Progenitor cell of endocrine pancreas (in vitro differentiated cells): ENCODE measurements around the gene UBE2I. TPM values are rescaled to one million over a fixed set of nuclear protein-coding genes. Genes with fewer than 3 reads are reported as not detected.

Experiments used
- DNase-seq: peaks from one replicate; pipeline ENCODE4 v3.0.0; 2021; ENCODE audit warnings: low spot score; ENCODE audit not compliant: unreplicated experiment
- H3K27ac Mint-ChIP-seq: 2 replicates; pipeline ENCODE4 v1.8.0; 2021; ENCODE audit warnings: mild to moderate bottlenecking, moderate library complexity, mixed read lengths
- H3K27me3 Mint-ChIP-seq: 2 replicates; pipeline ENCODE4 v1.8.0; 2021; ENCODE audit warnings: mixed read lengths
- H3K36me3 Mint-ChIP-seq: 2 replicates; pipeline ENCODE4 v1.8.0; 2022; ENCODE audit warnings: mixed read lengths; ENCODE audit not compliant: insufficient read depth
- H3K4me1 Mint-ChIP-seq: 2 replicates; pipeline ENCODE4 v1.8.0; 2021; ENCODE audit warnings: low read depth, mixed read lengths
- H3K4me3 Mint-ChIP-seq: 2 replicates; pipeline ENCODE4 v1.8.0; 2021; ENCODE audit warnings: low read depth, mild to moderate bottlenecking, moderate library complexity, mixed read lengths
- H3K9me3 Mint-ChIP-seq: 2 replicates; pipeline ENCODE4 v1.8.0; 2021; ENCODE audit warnings: low read depth, mixed read lengths
- total RNA-seq: library from RNA; stranded (reverse); gene quantifications from 2 replicates; pipeline ENCODE4 v1.2.1, GENCODE V29; 2021
- TF ChIP-seq, protein P1 (sequence below): fragments of 200-600 bp; sonication (generic); IDR thresholded peaks from one replicate; pipeline ENCODE4 v1.5.0; 2021; ENCODE audit warnings: antibody characterized with exemption, mild to moderate bottlenecking; ENCODE audit not compliant: unreplicated experiment

The UBE2I gene
- total RNA-seq, 1 donor from 2014 or later: 211 TPM

DNA sequence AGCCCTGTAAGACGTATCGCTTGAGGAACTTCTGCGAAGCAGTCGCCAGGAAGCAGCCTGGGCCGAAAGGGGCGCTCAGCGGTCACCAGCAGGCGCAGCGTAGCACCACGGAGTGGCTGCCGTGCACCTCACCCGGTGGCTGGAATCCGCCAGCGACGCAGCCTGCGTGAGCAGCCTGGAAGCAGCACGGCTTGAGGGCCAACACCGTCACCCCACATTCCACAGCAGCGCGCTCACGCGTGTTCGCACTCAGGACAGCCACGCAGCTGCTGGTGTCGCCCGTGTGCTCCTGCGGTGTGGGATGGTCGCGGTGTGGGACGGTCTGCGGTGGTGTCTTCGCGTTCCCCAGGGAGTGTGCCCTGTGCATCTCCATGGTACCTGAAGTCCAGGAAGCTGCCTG lies 9.6 kb downstream of the UBE2I start:
- Mint-ChIP-seq H3K27me3 (no peaks in the 10 kb centered on the region), H3K9me3 (no peaks in the 10 kb centered on the region), H3K36me3 (peaks cover 17% of the 10 kb centered on the region), H3K27ac (peak overlapping the region; percentile 62), H3K4me1 (no peaks in the 10 kb centered on the region), H3K4me3 (no peak overlapping the region)
- TF ChIP-seq, protein P1, sequence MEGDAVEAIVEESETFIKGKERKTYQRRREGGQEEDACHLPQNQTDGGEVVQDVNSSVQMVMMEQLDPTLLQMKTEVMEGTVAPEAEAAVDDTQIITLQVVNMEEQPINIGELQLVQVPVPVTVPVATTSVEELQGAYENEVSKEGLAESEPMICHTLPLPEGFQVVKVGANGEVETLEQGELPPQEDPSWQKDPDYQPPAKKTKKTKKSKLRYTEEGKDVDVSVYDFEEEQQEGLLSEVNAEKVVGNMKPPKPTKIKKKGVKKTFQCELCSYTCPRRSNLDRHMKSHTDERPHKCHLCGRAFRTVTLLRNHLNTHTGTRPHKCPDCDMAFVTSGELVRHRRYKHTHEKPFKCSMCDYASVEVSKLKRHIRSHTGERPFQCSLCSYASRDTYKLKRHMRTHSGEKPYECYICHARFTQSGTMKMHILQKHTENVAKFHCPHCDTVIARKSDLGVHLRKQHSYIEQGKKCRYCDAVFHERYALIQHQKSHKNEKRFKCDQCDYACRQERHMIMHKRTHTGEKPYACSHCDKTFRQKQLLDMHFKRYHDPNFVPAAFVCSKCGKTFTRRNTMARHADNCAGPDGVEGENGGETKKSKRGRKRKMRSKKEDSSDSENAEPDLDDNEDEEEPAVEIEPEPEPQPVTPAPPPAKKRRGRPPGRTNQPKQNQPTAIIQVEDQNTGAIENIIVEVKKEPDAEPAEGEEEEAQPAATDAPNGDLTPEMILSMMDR: no peak
- DNase-seq: no peak

DNA sequence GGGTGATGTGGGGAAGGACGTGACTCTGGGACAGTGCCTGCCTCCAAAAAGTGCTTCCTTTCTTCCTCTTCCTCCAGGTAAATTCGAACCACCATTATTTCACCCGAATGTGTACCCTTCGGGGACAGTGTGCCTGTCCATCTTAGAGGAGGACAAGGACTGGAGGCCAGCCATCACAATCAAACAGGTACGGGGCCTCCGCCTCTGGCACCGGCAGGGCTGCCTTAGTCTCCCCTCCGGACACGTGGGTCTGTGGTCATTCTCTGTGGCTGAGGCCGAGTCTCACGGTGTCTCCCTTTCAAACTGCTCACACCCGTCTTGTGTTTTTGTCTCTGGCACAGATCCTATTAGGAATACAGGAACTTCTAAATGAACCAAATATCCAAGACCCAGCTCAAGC lies 10.7 kb downstream of the UBE2I start:
- Mint-ChIP-seq H3K4me3 (no peak overlapping the region), H3K27ac (no peak overlapping the region), H3K4me1 (no peaks in the 10 kb centered on the region), H3K27me3 (no peaks in the 10 kb centered on the region), H3K36me3 (peaks cover 18% of the 10 kb centered on the region), H3K9me3 (no peaks in the 10 kb centered on the region)
- DNase-seq: no peak
- TF ChIP-seq, protein P1: no peak

DNA sequence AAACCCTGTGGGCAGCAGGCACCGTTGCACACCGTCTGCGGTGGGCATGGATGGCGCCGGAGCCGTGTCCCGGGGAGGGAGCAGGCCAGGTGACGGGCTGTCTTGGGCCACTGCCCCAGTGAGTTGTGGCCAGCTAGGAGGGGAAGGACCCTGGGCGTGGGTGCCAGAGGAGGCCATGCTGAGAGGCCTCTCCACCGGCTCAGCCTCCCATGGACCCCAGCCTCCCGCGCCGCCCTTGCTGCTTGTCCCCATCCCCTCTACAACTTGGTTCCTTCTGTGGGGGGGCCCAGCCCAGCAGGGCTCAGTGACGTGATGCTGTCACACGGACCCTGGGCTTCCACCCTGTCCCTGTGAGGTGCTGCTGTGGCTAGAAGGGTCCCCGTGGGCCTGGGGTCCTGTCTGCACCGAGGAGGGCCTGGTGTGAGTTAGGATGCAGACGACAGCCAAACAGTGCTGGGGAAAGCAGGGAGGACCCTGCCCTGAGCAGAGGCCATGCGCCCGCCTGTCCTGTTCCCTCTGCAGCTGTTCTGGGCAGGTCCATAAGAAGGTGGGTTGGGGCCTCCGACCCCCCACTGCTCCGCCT lies 11.3 kb downstream of the UBE2I start:
- Mint-ChIP-seq H3K36me3 (peaks cover 20% of the 10 kb centered on the region), H3K27ac (no peak overlapping the region), H3K27me3 (no peaks in the 10 kb centered on the region), H3K4me1 (no peaks in the 10 kb centered on the region), H3K9me3 (no peaks in the 10 kb centered on the region), H3K4me3 (no peak overlapping the region)
- TF ChIP-seq, protein P1: no peak
- no peak for DNase-seq

DNA sequence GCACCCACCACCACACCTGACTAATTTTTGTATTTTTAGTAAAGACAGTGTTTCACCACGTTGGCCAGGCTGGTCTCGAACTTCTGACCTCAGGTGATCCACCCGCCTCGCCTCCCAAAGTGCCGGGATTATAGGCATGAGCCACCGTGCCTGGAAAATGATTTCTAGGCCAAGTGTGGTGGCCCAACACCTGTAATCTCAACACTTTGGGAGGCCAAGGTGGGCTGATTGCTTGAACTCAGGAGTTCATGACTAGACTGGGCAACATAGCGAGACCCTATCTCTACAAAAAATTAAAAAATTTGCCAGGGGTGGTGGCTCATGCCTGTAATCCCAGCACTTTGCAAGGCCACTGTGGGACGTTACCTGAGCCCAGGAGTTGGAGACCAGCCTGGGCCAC lies 13.0 kb downstream of the UBE2I start:
- H3K4me3 Mint-ChIP-seq: no peak overlapping the region
- no peaks in the 10 kb centered on the region for H3K9me3 Mint-ChIP-seq
- H3K4me1 Mint-ChIP-seq: no peaks in the 10 kb centered on the region
- H3K27ac Mint-ChIP-seq: no peak overlapping the region
- H3K27me3 Mint-ChIP-seq: no peaks in the 10 kb centered on the region
- H3K36me3 Mint-ChIP-seq: peaks cover 16% of the 10 kb centered on the region
- TF ChIP-seq, protein P1: no peak
- DNase-seq: no peak

DNA sequence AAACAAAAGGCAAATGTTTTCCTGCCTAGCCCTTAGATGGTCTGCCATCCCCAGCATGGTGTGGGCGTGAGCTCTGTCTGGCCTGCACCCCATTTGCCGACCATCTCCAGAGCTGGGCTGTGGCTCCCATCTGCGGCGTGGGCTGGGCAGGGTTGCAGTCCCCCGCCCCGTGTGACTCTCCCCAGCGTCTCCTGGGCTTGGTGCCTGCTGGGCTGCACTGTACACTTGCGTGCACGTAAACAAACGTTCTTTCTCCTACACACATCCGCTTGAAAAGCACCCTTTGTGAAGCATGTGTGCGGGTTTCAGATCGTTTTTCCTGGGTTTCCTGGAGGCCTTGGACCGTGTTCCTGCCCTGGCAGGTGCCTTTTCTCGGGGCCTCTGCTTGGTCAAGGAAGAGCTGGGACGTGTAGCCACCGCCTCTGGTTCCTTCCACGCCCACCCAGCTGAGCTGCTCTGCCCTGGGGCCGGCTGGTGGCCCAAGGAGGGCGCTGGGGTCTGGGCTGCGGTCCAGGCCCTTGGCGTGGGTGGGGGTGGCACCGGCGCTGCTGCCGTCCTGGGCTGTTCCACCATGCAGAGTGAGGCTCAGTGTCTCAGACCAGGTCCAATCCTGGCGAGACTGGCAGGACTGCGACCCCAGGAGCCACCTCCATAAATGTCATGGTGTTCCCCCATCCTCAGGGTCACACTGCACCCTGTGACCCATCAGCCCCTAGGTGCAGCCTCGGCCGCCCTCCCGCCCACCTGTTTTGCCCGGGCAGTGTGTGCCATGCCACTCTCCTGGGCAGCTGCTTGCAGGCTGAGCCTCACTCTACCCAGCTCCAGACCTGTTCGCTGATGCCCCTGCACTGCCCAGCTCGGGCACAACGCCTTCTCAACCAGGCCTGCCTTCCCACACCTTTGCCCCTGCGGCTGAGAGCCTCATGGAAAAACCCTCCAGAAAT lies 14.1 kb downstream of the UBE2I start:
- DNase-seq: no peak
- Mint-ChIP-seq H3K9me3 (no peaks in the 10 kb centered on the region), H3K4me1 (no peaks in the 10 kb centered on the region), H3K36me3 (peaks cover 9% of the 10 kb centered on the region), H3K4me3 (no peak overlapping the region), H3K27ac (peak overlapping the region; percentile 52), H3K27me3 (no peaks in the 10 kb centered on the region)
- TF ChIP-seq, protein P1: no peak
